Gastrocnemius medialis (tissue), 4 donors: ENCODE results near the gene COX7B2. TPM values are rescaled to one million over a fixed set of nuclear protein-coding genes. Genes with fewer than 3 reads are reported as not detected.

ENCODE experiments used
- ATAC-seq, 2 donors: fragments of 150-250 bp; one replicate each; pipeline ENCODE4 v1.9.1; 2016
- DNase-seq, 2 donors: peaks; one replicate each; pipeline ENCODE4 v3.0.0-alpha.2; 2019
- H3K27ac ChIP-seq, 4 donors: fragments of 200-600 bp; sonication (generic); 1 replicate in 1 of 4; 2 replicates in 3 of 4; pipeline ENCODE4 v1.5.1; 2016 to 2018; ENCODE audit warnings: mild to moderate bottlenecking in 2 of 4, moderate library complexity in 1 of 4
- H3K27me3 ChIP-seq, 3 donors: fragments of 200-600 bp; sonication (generic) in 2 of 3; 1 replicate in 1 of 3; 2 replicates in 2 of 3; pipeline versions ENCODE4 v1.5.1 to v1.6.0; 2016 to 2019; ENCODE audit warnings: mild to moderate bottlenecking in 1 of 3, moderate library complexity in 1 of 3
- H3K36me3 ChIP-seq, 2 donors: fragments of 200-600 bp; sonication (generic) in 1 of 2; one replicate each; pipeline ENCODE4 v1.5.1; 2017 to 2018
- H3K4me1 ChIP-seq, 2 donors: fragments of 200-600 bp; sonication (generic) in 1 of 2; one replicate each; pipeline ENCODE4 v1.5.1; 2016 to 2017; ENCODE audit warnings: mild to moderate bottlenecking in 2 of 2
- H3K4me3 ChIP-seq, 4 donors: fragments of 200-600 bp; sonication (generic) in 3 of 4; 1 replicate in 1 of 4; 2 replicates in 3 of 4; pipeline ENCODE4 v1.5.1; 2016 to 2019; ENCODE audit warnings: mild to moderate bottlenecking in 2 of 4
- H3K9me3 ChIP-seq, 3 donors: fragments of 200-600 bp; sonication (generic) in 2 of 3; 1 replicate in 1 of 3; 2 replicates in 2 of 3; pipeline ENCODE4 v1.5.1; 2016 to 2019
- POLR2A ChIP-seq, 2 donors: fragments of 450-650 bp; IDR thresholded peaks; one replicate each; pipeline ENCODE4 v1.6.1; 2017; ENCODE audit warnings: antibody characterized with exemption in 2 of 2, mild to moderate bottlenecking in 2 of 2, moderate library complexity in 2 of 2
- in situ Hi-C, 4 donors: fragments of 200-750 bp; cut with MboI; loops; one replicate each; pipeline versions ENCODE4 v1.15.0 to v1.8.0; 2017; ENCODE audit warnings: low sequenced_read_pairs in 4 of 4
- intact Hi-C: fragments of 100-400 bp; cut with DNase I; formaldehyde crosslinking; loops from one replicate; pipeline ENCODE4 v1.15.1; 2023; ENCODE audit warnings: low total_unique reads
- total RNA-seq, 4 donors: library from RNA; depleted of rRNA; stranded (reverse); fragments of >200 nt; gene quantifications; one replicate each; pipeline versions ENCODE4 v1.1.0 to v1.2.3, GENCODE V29; 2016
- TF ChIP-seq, protein P1 (sequence below), 5 experiments: fragments of 450-650 bp in 3 of 5; fragments of 200-600 bp in 2 of 5; sonication (generic) in 2 of 5; IDR thresholded peaks in 4 of 5; conservative IDR thresholded peaks in 1 of 5; 1 replicate in 4 of 5; 2 replicates in 1 of 5; pipeline ENCODE4 v1.5.1; 2016 to 2019; ENCODE audit warnings: antibody characterized with exemption in 5 of 5, mild to moderate bottlenecking in 3 of 5, moderate library complexity in 3 of 5

Gene COX7B2
- total RNA-seq, 4 donors from 2014 or later, result not detected

DNA sequence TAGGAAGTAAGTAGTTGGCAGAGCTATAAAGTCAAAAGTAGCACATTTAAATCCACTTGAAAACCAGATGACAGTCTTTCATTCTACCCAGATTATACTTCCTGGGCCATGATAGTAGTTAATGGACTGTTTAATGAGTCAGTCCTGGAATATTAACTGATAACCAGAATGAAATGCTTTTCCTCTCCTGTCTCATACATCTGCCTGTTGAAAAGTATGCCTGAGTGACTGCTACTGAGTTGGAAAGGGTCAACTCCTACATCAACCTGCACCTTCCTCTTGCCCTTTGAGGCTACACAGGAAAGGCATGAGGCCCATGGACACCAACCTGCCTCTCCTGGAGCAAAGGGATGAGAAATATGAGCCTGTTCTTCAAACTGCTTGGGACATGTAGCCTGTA is 36.0 kb upstream of the COX7B2 start:
- Histone ChIP-seq H3K36me3 (no peaks in the 10 kb centered on the region), H3K4me3 (no peak overlapping the region), H3K4me1 (no peaks in the 10 kb centered on the region), H3K27ac (no peak overlapping the region), H3K9me3 (no peaks in the 10 kb centered on the region), H3K27me3 (no peaks in the 10 kb centered on the region)
- ATAC-seq (no peak), DNase-seq (no peak)
- TF ChIP-seq POLR2A (IDR thresholded peaks at IDR 0.05), result no peak
- TF ChIP-seq, protein P1, sequence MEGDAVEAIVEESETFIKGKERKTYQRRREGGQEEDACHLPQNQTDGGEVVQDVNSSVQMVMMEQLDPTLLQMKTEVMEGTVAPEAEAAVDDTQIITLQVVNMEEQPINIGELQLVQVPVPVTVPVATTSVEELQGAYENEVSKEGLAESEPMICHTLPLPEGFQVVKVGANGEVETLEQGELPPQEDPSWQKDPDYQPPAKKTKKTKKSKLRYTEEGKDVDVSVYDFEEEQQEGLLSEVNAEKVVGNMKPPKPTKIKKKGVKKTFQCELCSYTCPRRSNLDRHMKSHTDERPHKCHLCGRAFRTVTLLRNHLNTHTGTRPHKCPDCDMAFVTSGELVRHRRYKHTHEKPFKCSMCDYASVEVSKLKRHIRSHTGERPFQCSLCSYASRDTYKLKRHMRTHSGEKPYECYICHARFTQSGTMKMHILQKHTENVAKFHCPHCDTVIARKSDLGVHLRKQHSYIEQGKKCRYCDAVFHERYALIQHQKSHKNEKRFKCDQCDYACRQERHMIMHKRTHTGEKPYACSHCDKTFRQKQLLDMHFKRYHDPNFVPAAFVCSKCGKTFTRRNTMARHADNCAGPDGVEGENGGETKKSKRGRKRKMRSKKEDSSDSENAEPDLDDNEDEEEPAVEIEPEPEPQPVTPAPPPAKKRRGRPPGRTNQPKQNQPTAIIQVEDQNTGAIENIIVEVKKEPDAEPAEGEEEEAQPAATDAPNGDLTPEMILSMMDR (IDR thresholded peaks at IDR 0.05 in 4 of 5, conservative IDR thresholded peaks at IDR 0.05 in 1 of 5), result no peak
- in situ Hi-C loops (no loop called here), intact Hi-C loops (no loop called here)

DNA sequence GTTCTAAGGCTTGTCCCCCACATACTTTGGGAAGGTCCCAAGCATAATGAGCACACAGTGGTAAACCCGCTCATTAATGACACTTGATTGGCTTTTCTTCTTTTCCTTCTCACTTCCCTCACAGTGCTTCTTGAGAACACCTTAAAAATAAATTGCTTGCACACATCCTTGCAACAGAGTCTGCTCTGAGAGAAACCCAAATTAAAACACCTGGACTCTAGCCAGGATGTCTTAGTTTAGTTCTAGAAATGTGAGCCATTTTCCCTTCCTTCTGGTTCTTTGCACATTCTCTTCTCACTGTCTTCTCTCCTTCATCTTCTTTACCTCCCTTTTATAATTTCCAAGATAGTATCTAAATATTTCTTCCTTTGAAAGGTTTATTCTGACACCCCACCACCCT is 35.3 kb upstream of the COX7B2 start:
- intact Hi-C loops (no loop called here), in situ Hi-C loops (no loop called here)
- TF ChIP-seq, protein P1 (IDR thresholded peaks at IDR 0.05 in 4 of 5, conservative IDR thresholded peaks at IDR 0.05 in 1 of 5), result no peak
- no peak for TF ChIP-seq POLR2A (IDR thresholded peaks at IDR 0.05)
- Histone ChIP-seq H3K9me3 (no peaks in the 10 kb centered on the region), H3K27ac (no peak overlapping the region), H3K4me3 (no peak overlapping the region), H3K36me3 (no peaks in the 10 kb centered on the region), H3K4me1 (no peaks in the 10 kb centered on the region), H3K27me3 (no peaks in the 10 kb centered on the region)
- DNase-seq (no peak), ATAC-seq (no peak)

DNA sequence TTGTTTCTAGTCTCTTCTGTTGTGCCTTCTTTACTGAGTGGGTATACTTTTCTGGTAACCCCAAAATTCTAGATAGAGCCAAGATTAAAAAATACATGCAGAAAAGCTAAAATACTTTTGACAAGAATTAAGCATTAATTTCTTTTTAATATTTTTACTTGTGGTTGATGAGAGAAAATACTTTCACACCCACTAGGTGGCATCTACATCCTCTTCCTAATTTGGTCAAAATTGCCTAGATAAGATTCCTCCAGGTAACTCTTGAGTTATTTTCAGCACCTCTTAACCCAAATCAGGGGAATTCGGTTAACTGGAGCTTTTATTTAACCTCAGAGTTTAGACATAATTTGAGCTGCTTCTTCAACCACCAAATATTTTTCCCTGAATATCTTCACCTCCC is 28.4 kb upstream of the COX7B2 start:
- no peak overlapping the region for H3K27ac ChIP-seq
- H3K27me3 ChIP-seq, result no peaks in the 10 kb centered on the region
- DNase-seq (no peak), ATAC-seq (no peak)
- no peaks in the 10 kb centered on the region for H3K36me3 ChIP-seq
- intact Hi-C loops (no loop called here), in situ Hi-C loops (no loop called here)
- H3K9me3 ChIP-seq, result no peaks in the 10 kb centered on the region
- no peak overlapping the region for H3K4me3 ChIP-seq
- no peak for TF ChIP-seq POLR2A (IDR thresholded peaks at IDR 0.05)
- TF ChIP-seq, protein P1 (IDR thresholded peaks at IDR 0.05 in 4 of 5, conservative IDR thresholded peaks at IDR 0.05 in 1 of 5), result no peak
- no peaks in the 10 kb centered on the region for H3K4me1 ChIP-seq

- in situ Hi-C loops (no loop called here), intact Hi-C loops (no loop called here)
- ATAC-seq (no peak), DNase-seq (no peak)
- Histone ChIP-seq H3K36me3 (no peaks in the 10 kb centered on the region), H3K27ac (no peak overlapping the region), H3K9me3 (no peaks in the 10 kb centered on the region), H3K4me1 (no peaks in the 10 kb centered on the region), H3K4me3 (no peak overlapping the region), H3K27me3 (no peaks in the 10 kb centered on the region)
- no peak for TF ChIP-seq POLR2A (IDR thresholded peaks at IDR 0.05)
- TF ChIP-seq, protein P1 (IDR thresholded peaks at IDR 0.05 in 4 of 5, conservative IDR thresholded peaks at IDR 0.05 in 1 of 5), result no peak
Measured at GRCh38 chr4:46934726-46935125, 25.7 kb upstream of the COX7B2 start.

- no peaks in the 10 kb centered on the region for H3K36me3 ChIP-seq
- H3K9me3 ChIP-seq, result no peaks in the 10 kb centered on the region
- DNase-seq, result no peak
- in situ Hi-C loops (no loop called here), intact Hi-C loops (no loop called here)
- H3K27me3 ChIP-seq, result no peaks in the 10 kb centered on the region
- no peak for ATAC-seq
- no peak for TF ChIP-seq POLR2A (IDR thresholded peaks at IDR 0.05)
- TF ChIP-seq, protein P1 (IDR thresholded peaks at IDR 0.05 in 4 of 5, conservative IDR thresholded peaks at IDR 0.05 in 1 of 5), result no peak
- H3K4me3 ChIP-seq, result no peak overlapping the region
- no peaks in the 10 kb centered on the region for H3K4me1 ChIP-seq
- no peak overlapping the region for H3K27ac ChIP-seq
Measured at GRCh38 chr4:46933686-46934085, 24.6 kb upstream of the COX7B2 start.
